ENCODE data around the gene ZNF628.

Gene ZNF628

DNA sequence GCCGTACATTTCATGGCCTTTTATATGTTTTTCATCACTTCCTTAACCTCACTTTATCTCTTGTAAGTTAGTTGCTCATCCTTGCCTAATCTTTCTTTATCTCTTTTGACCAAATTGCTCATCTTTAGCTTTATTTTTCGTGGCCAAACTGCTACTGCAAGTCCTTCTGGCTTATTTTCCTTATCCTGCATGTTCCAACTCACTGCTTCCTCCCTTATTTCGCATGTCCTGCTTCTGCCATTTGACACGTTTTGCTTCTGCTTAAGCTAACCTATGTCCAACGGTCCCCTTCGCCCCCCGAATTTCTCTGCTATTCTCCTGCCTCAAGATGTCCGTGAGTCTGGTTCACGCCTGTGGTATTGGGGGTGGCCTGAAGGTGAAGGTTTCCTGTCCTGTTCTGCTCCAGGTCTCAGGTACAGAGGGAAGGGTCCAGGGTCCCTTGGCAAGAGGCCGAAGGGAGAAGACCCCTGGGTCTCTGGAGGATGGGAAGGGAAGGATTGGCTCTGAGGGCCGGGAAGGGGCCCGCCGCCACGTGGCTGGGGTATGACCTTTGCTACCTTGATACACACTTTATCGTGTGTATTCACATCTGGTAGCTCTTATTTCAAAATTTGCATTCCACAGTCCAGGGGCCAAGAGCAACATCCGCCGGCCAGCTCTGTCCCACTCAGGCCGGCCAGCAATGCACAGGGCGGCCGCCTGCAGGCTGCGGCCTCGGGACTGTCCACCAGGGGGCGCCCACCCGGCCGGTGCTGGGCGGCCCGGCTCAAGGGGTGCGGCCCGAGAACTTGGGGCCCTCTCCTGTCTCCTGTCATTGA is 9.0 kb upstream of the ZNF628 start:
- no peaks in the 10 kb centered on the region for H3K27me3 ChIP-seq (ENCODE audit: insufficient read depth, poor library complexity, severe bottlenecking)
- no peak overlapping the region for H3K4me3 ChIP-seq (replicated peaks; ENCODE audit: insufficient read depth, low read length)
- DNase-seq (ENCODE audit: low read depth in 1 of 2, low spot score in 1 of 2) = peak in 1 of 2 experiments; percentile 41
- TF ChIP-seq POLR2AphosphoS5 (IDR thresholded peaks at IDR 0.05; ENCODE audit: low read depth) = no peak
- no peak for TF ChIP-seq GABPA (IDR thresholded peaks at IDR 0.05; ENCODE audit: low read depth)
- TF ChIP-seq, protein P1, sequence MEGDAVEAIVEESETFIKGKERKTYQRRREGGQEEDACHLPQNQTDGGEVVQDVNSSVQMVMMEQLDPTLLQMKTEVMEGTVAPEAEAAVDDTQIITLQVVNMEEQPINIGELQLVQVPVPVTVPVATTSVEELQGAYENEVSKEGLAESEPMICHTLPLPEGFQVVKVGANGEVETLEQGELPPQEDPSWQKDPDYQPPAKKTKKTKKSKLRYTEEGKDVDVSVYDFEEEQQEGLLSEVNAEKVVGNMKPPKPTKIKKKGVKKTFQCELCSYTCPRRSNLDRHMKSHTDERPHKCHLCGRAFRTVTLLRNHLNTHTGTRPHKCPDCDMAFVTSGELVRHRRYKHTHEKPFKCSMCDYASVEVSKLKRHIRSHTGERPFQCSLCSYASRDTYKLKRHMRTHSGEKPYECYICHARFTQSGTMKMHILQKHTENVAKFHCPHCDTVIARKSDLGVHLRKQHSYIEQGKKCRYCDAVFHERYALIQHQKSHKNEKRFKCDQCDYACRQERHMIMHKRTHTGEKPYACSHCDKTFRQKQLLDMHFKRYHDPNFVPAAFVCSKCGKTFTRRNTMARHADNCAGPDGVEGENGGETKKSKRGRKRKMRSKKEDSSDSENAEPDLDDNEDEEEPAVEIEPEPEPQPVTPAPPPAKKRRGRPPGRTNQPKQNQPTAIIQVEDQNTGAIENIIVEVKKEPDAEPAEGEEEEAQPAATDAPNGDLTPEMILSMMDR (IDR thresholded peaks at IDR 0.05; ENCODE audit: insufficient read depth, low read length) = peak; percentile 75
- TF ChIP-seq SPI1 (IDR thresholded peaks at IDR 0.05; ENCODE audit: borderline replicate concordance, low read depth) = no peak
- no peak for TF ChIP-seq REST (IDR thresholded peaks at IDR 0.05; ENCODE audit: insufficient replicate concordance, low read depth)
- no peak overlapping the region for H3K27ac ChIP-seq (replicated peaks)

DNA sequence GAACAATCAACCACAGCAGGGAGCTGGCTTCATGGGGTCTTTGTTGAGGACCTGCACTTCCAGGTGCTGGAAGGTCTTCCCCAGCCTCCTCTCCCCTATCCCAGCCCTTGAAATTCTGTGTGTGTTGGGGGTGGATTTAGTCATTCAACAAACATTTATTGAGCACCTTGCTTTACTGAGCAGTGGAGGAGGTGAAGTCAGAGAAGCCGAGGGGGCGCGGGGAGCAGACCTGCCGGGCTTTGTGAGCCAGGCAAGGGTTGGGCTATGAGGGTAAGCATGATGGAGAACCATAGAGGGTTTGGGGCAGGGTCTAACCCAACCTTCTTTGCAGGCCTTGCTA is 8.4 kb upstream of the ZNF628 start:
- H3K4me3 ChIP-seq (replicated peaks; ENCODE audit: insufficient read depth, low read length) = no peak overlapping the region
- no peak for DNase-seq (ENCODE audit: low read depth in 1 of 2, low spot score in 1 of 2)
- no peak overlapping the region for H3K27ac ChIP-seq (replicated peaks)
- H3K27me3 ChIP-seq (ENCODE audit: insufficient read depth, poor library complexity, severe bottlenecking) = no peaks in the 10 kb centered on the region
- TF ChIP-seq GABPA (IDR thresholded peaks at IDR 0.05; ENCODE audit: low read depth) (no peak), POLR2AphosphoS5 (IDR thresholded peaks at IDR 0.05; ENCODE audit: low read depth) (no peak), REST (IDR thresholded peaks at IDR 0.05; ENCODE audit: insufficient replicate concordance, low read depth) (no peak), SPI1 (IDR thresholded peaks at IDR 0.05; ENCODE audit: borderline replicate concordance, low read depth) (no peak)
- TF ChIP-seq, protein P1 (IDR thresholded peaks at IDR 0.05; ENCODE audit: insufficient read depth, low read length) = no peak

DNA sequence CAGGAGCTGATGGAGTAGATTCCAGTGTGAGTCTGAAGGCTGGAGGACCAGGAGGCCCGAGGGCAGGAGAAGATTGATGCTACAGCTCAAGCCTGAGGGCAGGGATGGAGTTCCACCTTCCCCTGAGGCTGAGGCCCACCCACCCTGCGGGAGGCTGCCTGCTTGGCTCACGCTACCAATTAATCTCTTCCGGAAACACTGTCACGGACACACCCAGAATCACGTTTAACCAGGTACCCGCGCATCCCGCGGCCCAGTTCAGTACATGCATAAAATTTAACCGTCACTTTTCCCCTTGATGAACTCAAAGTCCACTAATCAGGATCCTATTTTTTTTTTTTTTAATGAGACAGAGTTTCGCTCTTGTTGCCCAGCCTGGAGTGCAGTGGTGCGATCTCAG is 5.2 kb upstream of the ZNF628 start:
- DNase-seq (ENCODE audit: low read depth in 1 of 2, low spot score in 1 of 2) = no peak
- H3K4me3 ChIP-seq (replicated peaks; ENCODE audit: insufficient read depth, low read length) = no peak overlapping the region
- H3K27me3 ChIP-seq (ENCODE audit: insufficient read depth, poor library complexity, severe bottlenecking) = no peaks in the 10 kb centered on the region
- H3K27ac ChIP-seq (replicated peaks) = no peak overlapping the region
- TF ChIP-seq REST (IDR thresholded peaks at IDR 0.05; ENCODE audit: insufficient replicate concordance, low read depth) (no peak), SPI1 (IDR thresholded peaks at IDR 0.05; ENCODE audit: borderline replicate concordance, low read depth) (no peak), GABPA (IDR thresholded peaks at IDR 0.05; ENCODE audit: low read depth) (no peak), POLR2AphosphoS5 (IDR thresholded peaks at IDR 0.05; ENCODE audit: low read depth) (no peak)
- TF ChIP-seq, protein P1 (IDR thresholded peaks at IDR 0.05; ENCODE audit: insufficient read depth, low read length) = no peak

All from HL-60 (cell line).